GM21576 (cell line): ENCODE measurements around the gene COL19A1.

Experiments used
- ATAC-seq: cut with Tn5 transposase; IDR thresholded peaks from one replicate; pipeline ENCODE4 v1.9.1; 2021; ENCODE audit warnings: mild to moderate bottlenecking, moderate library complexity; ENCODE audit not compliant: unreplicated experiment

COL19A1 gene

DNA sequence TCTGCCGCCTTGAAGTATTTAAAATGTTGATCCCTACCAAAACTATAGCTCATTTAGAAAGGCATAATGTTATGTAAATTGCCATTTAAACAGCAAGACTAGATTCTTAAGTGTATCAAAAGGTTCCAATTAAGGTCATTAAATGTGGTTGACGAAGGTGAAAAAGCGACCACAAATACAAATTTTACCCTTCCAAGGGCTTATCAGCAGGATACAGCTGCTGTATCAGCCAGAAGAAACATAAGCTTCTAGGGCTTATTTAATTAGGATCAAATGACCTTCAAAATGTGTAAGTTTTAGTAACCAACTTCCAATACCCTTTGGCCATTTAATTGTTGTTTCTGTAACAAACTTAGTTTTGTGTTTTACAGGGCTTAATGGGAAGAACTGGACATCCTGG lies 296.6 kb downstream of the COL19A1 start:
- ATAC-seq = no peak

DNA sequence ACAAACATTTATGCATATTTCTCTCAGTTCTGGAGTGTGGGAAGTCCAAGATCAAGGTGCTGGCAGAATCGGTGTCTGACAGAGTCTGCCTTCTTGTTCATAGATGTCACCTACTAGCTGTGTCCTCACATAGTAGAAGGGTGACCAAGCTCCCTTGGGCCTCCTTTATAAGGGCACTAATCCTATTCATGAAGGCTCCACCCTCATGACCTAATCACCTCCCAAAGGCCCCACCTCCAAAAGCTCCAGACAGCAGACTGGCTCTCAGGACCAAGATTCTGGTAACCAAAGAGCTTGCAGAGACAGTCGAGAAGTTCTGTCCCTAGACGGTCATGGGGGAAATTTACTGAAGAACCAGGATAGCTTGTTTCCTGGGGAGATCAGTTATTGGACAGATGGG lies 297.4 kb downstream of the COL19A1 start:
- ATAC-seq = no peak

DNA sequence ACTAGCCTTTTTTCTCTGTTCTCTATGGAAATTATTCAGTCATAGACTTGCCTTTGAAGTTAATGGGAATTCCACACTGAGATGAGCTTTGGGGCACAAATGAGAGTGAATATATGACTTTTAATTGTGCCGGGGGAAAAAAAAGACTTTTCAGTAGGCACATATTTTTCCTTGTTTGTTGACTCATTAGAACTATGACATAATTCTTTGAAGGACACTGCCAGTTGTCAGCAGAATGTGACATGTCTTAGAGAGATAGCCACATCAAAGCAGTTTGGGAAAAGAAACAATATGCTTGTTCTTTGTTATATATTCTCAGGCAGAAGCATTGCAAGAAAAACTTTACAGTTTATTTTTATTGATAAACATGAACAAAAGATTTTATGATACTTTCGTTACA lies 298.2 kb downstream of the COL19A1 start:
- no peak for ATAC-seq

DNA sequence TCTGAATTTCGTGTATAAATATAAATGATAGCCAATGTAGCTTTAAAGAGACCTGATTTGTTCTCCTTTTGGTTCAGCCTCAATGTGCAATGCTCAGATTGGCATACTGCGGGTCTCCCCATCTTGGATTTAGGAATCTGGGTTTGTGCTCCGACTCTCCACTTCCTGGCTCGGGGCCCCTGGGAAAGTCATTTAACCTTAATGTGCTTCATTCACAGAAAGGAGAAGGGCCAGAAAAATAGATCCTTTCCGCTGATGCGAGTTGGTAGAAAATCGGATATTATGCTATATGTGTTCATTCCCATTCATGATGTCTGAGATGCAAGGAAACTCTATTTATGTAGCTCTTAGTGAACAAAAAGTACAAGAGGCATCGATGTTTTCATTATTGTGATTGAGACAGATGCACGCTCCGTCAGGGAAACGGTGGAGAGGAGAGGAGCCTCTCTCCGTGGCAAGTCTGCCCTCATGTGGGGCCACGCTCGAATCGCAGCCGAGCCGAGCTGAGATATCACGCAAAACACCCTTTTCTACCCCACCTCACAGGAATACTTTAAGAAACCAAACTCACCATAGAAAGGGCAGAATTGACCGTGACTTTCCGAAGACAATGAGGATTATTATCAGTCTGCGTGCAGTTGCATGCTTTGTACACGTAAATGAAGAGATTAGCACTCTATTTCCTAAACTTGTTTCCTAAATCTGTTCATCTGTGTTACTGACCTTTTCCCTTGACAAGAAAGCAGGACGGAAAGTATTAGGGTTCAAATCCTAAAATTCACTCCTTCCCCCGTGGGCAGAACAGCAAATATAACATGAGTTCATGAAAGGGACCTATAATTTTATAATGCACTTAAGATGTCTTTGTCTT lies 300.0 kb downstream of the COL19A1 start:
- peak; percentile 93 for ATAC-seq

DNA sequence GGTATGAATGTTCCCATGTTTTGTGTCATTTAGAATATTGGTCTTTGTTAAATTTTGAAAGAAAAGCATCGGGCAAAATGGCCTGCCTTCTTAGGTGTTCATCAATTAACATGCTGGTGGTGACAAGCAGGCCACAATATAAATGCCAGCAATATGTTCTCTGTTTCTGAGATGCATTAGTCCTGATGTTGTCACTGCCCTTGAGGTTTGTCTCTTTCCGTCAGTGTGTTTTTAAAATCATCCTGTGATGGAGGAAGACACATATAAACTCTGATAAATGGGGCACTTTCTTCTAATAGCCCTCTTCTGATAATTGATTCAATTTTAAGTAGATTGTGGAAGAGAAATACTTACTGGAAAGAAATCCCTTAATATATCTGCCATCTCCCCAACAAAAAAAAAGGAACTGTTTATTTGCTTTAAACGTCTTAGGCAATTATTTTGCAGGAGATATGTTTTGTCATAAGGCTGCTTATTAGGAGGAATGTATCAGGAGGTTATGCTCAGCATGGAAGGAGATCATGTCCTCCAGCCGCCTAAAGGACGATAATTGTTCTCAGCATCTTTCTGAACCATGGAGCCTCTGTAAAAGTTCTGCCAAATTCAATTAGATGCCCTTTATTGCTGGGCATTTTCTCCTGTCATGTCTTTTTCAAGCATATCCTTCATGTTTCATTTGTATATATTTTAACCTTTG lies 302.5 kb downstream of the COL19A1 start:
- ATAC-seq = no peak

DNA sequence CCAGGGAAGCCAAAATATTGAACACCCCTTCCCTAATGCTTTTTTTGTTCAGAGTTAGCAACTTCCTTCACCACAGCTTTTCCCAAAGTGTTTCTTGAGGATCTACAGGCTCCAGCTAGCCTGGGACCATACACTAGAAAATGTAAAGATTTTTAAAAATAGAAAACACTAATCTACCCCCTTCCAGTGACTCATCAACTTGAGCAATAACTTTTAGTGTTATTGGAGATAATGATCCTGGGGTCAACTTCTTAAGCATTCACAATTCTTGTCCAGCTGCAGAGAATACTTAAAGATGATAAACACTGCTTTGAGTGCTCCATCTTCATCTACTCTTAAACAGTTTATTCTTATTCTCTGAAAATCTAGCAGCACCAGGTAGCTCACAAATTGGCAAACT lies 304.9 kb downstream of the COL19A1 start:
- ATAC-seq = no peak

DNA sequence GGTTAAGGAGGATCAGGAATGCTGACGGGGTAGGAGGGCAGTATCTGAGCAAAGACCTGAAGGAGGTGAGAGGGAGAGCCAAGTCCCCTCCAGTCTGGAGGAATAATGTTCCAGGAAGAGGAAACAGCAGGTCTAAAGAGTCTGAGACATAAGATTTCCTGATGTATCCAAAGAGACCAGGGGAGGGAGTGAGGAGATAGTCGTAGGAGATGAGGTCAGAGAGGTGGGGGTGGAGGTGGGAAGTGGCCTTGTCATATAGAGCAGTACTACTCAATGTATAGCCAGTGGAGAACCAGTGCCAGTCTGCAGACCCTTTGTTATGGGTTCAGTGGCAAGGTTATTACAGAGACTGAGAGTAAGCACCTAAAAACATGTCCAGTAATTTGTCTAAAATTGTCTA lies 305.9 kb downstream of the COL19A1 start:
- no peak for ATAC-seq

DNA sequence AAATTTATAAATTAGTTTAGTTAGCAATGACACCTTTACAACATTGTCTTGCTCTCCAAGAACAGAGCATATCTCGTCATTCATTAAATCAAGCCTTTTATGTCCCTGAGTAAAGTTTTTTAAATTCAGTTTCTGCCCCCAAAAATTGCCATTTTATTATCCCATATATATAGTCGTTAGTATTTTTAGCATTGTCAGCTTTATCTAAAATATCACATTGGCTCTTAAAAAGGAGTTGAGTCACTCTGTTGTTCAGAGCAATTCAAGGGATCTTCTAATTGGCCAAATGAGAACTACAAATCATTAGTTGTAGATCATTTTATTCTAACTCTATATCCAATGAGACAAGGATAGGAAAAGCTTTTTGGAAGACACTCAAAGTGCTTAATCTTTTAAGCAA lies 309.4 kb downstream of the COL19A1 start:
- ATAC-seq = no peak

DNA sequence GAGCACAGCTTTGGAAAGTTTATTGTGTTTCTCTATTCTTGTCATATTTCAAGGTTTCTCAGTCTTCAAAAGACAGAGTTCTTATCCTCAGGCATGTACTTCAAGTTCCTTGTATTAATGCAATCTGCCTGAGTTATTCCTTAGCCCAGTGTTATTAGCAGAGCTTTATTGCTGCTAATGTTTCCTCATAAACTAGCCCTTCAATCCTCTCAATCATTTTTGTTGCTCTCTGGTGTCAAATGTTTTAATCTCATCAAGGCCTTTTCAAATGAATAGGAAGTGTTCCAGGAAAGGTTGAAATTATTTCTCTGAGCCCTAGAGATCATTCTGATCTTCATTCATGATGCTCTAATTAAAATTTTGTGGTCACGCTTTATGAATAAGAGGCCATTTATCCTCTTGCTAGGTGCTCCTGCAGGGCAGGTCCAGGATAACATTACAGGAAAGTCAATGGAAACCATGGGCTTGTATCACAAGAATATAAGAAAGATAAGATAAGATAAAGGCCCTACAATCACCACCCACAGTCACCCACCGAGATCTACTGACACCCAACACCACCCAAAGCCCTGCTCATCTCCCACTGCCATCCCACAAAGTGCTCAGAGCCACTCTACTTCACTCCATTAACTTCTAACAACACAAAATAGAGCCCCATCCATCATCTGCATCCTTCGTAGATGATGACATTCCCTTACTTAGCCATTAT lies 310.6 kb downstream of the COL19A1 start:
- no peak for ATAC-seq

DNA sequence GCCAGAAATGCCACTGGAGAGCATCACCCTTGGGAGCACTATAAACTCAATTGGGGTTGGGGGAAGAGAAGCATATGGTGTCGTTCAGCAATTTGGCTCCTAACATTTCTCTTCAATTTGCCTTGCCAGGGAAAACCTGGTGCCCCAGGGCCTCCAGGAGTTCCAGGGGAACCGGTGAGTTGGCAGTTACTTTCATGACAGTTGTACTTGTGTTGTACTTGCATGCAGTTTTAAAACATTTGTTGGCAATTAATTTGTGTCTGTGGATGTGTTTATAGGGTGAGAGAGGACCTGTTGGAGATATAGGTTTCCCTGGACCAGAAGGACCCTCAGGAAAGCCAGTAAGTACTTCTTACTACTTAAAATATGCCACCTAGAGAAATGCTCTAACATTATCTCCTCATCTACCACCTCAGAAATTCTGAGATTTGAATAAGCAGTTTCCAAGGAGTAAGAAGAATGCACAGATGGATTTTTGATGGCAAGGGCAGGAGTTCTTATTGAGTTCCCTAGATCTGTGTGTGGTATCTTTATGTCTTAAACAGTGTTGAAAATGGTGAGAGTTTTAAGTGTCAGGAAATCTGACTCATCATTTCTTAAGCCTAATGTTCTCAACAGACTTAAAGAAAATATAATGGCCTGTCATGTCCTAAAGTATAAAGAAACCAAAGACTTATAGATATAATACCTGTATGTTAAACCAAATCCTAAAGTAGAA lies 314.0 kb downstream of the COL19A1 start:
- no peak for ATAC-seq

DNA sequence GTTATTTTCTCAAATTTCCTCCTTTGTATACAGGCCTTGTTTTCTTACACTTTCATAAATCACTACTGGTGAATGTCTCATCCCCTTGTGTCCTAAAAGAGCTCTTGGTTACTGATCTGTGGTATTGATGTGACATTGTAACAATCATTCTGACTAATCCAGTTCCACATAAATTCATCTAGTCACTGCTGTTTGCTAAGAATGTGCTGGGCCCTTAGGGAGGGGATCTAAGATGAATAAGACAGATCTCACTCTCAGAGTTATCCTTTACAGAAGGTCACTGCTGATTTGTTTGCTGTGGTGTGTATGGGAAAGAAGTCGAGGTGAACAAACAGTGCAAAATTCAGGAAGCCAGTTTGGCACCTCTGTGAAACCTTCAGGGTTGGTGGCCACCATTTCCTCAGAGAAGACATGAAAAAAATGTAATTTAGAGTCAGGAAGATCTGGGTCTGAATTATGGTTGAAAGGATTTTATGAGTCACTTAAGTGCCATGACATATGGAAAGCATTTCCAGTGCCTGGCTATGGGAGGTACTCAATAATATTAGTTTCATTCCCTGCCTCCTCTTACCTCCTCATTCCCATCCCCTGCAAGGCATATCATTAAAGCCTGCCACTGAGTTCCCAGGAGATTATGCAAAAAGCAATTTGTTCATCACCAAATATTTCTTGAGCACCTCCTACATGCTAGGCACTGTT lies 314.7 kb downstream of the COL19A1 start:
- peak; percentile 46 for ATAC-seq

DNA sequence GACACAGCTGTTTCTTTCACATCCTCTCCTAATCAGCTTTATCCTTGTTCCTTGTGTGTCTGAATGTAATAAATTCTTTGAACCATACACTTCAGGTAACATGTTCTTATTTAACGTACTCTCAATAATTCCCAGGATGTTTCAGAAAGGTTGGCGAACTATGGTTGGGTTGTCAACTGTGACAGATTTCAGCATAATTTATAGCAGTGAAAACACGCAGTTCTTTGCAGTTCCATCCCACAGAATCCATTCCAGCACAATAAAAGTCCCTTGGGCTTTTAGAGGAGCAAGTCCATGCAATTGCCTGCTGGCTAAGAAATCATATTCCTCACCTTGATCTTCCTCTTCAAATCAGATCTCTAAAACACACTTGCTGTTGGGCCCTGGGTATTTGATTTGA lies 317.2 kb downstream of the COL19A1 start:
- ATAC-seq = no peak

DNA sequence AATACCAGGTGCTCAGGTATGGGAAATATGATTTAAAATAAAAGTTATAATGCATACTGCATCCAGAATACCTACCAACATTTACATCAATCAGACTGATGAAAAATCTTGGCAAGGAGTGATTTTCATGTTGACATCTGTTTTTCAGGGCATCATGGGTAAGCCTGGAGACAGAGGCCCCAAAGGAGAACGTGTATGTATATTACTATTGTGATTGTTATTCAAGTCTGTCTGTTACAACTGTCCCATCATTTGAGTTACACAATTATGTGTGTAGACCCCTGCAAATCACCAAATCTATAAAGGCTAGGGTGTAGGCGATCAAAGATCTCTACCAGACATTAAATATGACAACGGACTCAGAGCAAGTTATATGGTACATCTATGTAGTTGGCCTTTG lies 318.4 kb downstream of the COL19A1 start:
- ATAC-seq = no peak

DNA sequence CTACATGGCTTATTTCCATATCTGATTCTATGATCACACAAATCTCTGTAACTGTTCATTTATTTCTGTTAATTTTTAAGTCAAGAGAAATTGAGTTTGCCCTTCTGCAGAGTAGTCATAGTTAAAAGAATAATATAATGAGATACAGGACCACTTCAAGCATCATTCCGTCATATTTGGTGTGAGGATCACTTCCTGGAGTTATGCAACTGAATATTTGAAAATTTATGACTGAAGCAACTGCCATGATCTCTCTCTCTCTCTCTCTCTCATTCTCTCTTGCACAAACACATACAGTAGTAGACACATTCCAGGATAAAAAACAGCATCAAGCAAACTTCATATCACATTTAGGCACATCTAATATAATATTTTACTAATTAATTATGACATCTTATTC lies 320.1 kb downstream of the COL19A1 start:
- no peak for ATAC-seq

DNA sequence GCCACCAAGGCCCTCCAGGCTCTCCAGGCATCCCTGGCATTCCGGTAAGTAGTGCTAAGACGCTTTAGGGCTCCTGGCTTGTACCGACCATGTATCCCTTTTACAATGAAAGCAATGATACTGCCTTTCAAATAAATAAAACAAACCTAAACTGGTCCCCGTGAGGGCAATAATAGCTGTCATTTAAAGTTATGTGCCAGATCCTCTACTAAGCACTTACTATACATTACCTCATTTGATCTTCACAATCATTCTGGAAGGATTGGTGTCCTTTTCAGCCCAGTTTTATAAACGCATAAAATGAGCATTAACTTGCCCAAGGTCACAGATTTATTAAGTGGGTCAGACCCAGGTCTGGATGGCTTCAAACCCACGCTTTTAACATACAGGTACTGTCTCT lies 321.8 kb downstream of the COL19A1 start:
- no peak for ATAC-seq

DNA sequence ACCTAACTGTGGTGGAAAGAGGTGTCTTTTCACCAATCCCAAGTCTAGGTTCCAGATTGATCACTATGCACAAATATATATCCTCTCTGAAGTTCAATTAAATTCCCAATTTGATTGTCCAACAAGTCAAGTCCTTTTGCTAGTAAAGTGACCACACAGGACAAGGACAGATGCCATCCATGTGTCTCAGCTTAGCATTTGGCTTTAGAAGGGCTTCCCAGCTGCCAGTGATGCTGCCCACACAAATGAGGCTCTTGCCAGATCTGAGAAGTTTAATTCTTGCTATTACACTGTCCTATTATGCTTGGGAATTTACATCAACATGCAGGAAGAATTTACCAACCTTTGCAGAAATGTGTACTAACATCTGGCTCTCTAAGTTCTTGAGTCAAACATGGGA lies 328.1 kb downstream of the COL19A1 start:
- no peak for ATAC-seq

DNA sequence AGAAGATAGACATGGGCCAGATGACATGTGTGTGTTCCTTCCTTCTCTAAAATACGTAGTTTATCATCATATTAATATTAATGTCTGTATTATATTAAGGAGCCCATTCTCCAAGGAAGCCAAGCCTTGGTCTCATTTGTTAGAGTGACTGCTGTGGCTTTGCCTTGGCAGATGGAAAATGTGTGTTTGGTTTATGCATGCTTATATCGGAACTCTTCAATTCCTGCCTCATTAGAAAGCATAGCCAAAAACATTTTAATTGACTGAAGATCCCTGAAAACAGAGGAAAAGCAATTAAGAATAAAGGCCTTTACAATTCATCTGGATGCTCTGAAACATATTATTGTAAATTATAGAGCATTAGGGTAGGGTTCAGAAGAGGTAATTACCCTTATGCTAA lies 330.2 kb downstream of the COL19A1 start:
- no peak for ATAC-seq

DNA sequence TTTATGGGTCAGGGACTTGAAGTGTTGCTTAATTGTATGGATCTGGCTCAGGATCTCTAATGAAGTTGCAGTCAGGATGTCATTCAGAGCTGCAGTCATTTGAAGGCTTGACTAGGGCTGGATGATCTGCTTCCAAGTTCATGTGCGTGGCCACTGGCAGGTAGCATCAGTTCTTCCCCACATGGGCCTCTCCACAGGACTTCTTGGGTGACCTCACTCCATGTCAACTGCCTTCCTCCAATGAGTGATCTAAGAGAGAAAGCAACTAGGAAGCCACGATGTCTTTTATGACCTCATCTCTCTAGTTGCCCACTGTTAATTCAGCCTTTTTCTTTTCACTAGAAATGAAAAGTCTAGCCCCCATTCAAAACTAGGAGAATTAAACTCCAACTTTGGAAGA lies 332.4 kb downstream of the COL19A1 start:
- ATAC-seq = no peak

DNA sequence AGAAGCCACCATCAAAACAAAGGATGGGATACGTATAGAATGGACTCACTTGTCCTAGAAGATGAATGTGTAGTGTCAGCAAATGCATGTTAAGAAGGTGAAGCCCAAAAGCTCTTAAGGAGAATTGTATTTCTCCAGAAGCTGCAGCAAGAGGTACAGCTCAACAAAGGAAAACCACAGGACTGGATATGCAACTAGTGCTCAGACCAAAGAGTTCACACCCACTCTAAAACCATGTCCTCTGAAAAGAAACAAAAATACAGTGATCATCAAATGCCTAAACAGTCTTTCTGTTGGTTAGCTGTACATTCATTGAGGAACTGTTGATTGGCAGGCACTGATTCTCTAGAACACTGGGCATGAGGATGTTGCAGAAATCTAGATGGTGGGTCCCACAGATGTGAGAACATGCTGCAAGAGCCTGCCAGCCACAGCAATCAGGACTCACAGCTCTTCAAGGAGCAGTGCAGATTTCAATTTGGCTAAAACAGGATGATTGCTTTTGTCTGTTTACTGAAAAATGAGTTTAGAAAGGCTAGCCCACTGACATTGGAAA lies 342.0 kb downstream of the COL19A1 start:
- no peak for ATAC-seq

DNA sequence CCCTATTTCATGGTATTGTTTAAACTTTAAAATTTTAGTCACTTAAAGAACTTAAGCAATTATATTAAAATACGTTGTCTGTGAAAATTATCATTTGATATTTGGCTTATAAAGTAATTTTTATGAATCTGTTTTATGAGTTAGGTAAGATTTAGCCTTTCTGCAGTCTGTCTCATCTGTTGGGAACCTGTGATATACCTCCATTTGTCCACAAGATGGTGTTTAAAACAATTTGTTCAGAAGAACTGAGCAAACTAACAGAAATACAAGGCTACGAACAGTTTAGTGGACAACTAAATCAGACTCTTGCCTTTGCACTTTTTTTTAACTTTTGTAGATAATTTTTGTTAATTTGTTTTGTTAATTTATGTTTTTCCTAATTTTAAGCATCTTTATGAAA lies 344.1 kb downstream of the COL19A1 start:
- ATAC-seq = no peak
